GM18861 (cell line): ENCODE data around the gene RPP30.

Source experiments
- ATAC-seq: cut with Tn5 transposase; IDR thresholded peaks from one replicate; pipeline ENCODE4 v1.9.1; 2021; ENCODE audit not compliant: unreplicated experiment

RPP30 gene

GRCh38 chr10:90916392-90917237 is 44.8 kb downstream of the RPP30 start:
- ATAC-seq, result no peak

DNA sequence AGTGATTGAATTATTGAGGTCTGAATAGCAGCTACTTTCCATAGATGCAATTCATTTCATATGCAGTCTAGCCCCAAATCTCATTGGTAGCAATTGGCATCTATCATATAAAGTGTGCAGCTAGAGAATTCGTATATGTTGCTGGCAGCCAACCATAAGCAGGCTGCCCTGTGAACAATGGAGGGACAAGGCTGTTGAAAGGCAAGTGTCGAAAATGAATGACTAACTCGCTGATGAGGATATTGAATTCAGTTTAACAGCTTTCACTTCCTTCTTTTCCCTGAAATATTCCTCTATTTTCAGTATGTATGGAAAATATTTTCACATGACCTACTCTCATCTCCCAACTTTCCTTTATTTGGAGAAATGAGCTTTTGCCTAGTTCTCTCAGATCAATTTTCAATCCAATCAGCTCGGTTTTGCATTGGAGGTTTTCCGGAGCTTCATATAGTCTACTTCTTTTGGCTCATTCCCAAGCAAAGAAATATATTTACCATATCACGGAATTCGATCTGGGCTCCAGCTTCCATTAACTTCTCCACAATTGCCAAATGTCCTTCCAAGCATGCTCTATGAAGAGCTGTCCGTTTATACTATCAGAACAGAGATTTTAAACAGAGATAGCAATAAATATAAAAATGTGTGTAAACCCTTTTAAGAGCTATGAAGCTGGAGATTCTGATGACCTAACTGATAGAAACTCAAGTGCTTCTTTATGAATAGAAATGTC is 45.6 kb downstream of the RPP30 start:
- ATAC-seq, result no peak

GRCh38 chr10:90917968-90918318 is 46.2 kb downstream of the RPP30 start:
- no peak for ATAC-seq

DNA sequence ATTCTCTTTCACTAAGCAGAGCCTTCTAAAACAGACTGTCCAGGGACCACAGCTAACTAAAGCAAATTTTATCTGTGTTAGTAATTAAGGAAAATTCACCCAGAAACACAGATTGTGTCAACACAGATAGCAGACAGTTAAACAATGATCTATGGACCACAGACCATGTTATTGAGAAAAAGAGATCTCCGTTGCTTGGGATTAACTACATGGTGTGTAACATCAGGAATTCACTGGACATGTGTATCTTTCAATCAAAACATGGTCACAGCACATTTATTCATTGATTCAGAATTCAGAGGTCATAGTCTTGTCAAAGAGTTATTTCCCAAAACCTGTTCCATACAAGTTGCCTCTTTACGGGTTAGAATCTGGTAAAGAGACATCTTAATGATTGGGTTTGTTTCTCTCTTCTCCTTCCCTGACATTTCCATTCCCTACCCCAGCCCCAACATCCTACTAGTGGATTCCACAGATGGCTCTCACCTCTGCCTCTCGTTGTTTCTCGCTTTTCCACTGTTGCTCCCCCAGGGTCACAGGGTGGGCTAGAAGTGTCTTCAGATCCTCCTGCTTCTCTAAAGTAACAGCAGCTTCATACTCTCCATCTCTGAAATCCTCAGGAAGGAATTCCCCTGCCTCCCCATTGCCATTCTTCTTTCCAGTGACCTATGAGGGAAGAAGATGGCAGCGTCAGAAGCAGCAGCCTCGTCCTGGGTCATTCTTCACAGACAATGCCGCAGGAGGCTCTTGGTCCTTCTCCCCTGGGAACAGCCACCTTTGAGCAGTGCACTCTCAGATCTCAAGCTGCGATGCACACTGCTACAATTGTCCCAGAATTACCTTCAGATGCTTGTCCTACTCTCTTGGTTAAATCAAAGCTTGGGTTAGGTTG is 48.2 kb downstream of the RPP30 start:
- ATAC-seq, result no peak

DNA sequence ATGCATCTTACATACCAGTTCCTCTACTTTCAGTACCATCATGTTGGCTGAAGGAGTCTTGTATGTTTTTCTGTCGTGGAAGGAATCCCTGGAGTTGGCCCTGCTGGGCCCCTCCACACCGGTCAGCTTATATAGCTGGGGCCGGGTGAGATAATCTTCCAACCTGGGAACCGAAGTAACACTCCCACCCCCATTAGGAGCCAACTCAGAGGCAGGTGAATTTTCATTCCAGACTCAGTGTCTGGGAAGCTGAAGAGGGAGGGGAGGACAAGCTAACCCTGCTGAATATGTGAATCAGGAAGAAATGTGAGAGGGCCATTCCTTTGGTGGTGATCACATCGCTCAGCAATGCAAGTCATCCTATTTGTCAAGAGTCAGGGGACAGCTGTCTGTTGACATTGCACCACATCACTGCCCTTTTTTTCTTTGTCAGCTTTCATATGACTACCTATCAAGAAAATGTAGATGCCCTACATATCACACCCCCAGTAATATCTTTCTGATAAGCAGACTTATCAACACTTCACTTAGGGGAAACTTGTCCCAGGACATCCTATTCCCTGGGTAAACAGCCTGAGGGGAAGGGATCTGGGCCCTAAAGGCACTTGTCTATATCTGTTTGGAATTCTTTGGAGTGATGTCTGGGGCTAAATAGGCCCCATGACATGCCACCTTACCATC is 49.4 kb downstream of the RPP30 start, which contains the start of gene ANKRD1:
ANKRD1 (minus strand) TSS at position 102 of the 681 bp plus-strand sequence; CDS start at position 42, 60 bp downstream.
- ATAC-seq, result no peak

GRCh38 chr10:90921906-90922305 is 50.1 kb downstream of the RPP30 start:
- ATAC-seq, result no peak

DNA sequence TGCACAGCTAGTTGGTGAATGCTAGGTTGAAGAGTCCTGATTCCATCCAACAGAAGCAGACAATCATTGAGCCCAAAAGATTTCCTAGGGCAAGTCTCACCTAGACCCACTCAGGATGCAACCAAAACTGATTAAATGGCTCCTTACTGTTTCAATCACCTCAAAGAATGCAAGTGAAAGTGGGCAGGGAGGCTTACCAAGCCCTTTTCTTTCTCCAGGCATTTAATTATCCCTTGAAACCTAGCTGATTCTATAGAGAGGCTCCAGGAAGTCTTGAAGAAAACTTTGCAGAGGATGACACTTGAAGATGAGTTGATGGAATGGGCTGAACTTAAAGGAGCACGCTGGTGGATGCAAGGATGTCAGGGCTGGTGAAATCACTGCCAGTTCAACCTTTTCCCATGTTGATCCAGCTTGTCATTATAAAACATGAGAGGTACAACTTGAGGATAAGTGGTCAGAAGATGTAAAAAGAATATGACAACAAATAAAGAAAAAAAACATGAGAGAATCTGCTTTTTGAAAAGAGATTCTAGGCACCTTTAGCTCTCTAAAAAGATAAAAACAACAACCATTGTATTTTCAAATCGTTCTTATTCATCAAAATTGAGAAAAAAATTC is 51.4 kb downstream of the RPP30 start:
- no peak for ATAC-seq

GRCh38 chr10:90924552-90924951 is 52.8 kb downstream of the RPP30 start:
- ATAC-seq, result no peak

DNA sequence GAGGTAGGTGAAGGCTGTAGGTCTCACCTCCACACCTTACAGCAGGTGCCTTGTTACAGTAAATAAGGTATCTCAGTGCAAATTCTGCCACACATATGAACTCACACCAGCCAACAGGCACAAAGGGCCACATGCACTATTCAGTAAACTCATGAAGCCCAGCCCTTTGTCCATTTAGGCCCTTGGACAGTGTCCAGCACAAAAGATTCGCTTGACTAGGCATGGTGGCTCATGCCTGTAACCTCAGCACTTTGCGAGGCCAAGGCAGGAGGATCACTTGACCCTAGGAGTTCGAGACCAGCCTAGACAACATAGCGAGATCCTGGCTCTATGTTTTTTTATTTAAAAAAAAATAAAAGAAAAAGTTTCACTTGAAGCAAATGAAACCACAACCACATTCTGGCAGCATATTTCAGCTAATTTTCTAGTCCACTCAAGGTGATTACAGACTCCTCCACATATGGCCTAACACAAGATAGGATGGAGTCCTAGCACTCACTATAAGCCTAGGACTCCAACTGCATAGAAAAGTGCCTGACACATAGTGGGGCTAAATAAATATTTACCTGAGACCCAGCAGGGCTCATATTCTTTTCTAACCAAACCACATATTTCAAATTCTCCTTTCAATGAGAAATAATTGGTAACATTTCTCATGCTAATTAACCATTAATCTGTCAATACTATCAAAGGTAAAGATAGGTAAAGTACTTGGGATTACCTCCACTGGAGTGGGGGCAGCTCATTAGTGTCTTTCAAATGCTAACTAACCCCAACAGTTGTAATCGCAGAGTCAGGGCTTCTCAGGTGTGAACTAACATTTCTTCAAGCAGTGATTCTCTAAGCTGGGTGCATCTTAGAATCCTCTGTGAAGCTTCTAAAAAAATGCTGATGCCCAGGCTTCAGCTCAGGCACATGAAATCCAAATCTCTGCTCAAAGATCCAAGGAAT is 53.6 kb downstream of the RPP30 start:
- no peak for ATAC-seq

GRCh38 chr10:90927293-90927692 is 55.5 kb downstream of the RPP30 start:
- no peak for ATAC-seq

DNA sequence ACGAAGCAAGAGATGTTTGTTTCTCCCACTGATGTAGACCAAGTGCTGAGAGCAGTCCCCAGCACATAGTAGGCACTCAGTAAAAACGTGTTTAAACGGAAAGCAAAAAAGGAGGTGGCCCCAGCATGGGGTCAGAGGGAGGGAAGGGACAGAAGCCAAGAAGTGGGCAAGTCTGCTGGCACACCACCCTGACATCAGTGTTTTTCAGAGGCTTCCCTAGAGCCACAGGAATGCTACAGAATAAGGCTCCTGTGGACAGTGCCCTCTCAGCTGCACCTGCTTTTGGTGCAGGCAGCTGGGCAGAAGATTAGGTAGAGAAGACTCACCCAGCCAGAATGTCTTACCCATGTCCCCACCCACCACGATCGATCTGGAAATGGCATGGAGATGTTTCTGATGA is 57.4 kb downstream of the RPP30 start:
- no peak for ATAC-seq

GRCh38 chr10:90930070-90930837 is 58.5 kb downstream of the RPP30 start:
- no peak for ATAC-seq

GRCh38 chr10:90930971-90931871 is 59.4 kb downstream of the RPP30 start:
- ATAC-seq, result no peak

GRCh38 chr10:90935581-90936275 is 64.0 kb downstream of the RPP30 start:
- ATAC-seq, result no peak

GRCh38 chr10:90936276-90936659 is 64.5 kb downstream of the RPP30 start:
- ATAC-seq, result no peak

DNA sequence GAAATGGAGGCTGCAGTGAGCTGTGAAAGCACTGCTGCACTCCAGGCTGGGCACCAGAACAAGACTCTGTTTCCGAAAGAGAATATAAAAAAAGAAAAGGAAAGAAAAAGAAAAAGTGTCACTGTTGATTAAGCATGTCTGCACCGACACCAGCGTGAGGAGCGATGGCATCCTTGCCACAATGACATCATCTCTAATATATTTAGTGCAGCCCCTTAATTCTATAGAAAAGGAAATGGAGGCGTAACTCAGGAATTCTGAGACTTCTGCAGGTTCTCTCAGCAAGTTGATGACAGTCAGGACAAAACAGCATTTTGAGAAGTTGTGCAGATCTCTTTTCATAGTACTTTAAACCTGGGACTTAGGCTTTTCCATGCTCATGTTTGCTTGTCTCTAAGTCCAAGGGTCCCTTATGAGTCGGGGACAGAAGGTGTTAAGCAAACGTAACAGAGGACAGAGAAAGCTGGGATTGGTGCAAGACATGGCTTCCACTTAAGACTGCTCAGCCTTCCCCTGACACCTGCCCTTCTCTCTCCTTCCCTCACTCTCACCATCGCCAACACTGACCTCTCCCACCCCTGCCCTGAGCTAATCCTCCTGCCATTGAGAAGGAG is 66.0 kb downstream of the RPP30 start:
- ATAC-seq, result no peak
